Peyer's patch (tissue), 4 donors: ENCODE data around the gene DBF4.
"Not testable (repeated sequence)": the region's sequence is repeated elsewhere in the genome, so short reads cannot be mapped to it uniquely, and the experiment has no call there.

ENCODE experiments used
- CTCF ChIP-seq, 6 experiments: fragments of 450-650 bp in 4 of 6; fragments of 200-600 bp in 2 of 6; sonication (generic) in 1 of 6; IDR thresholded peaks; one replicate each; pipeline ENCODE4 v1.5.1; 2017 to 2019; ENCODE audit warnings: antibody characterized with exemption in 6 of 6, mild to moderate bottlenecking in 3 of 6, moderate library complexity in 1 of 6
- POLR2A ChIP-seq, 2 donors: fragments of 450-650 bp; IDR thresholded peaks; one replicate each; pipeline ENCODE4 v1.5.1; 2017; ENCODE audit warnings: antibody characterized with exemption in 2 of 2, mild to moderate bottlenecking in 2 of 2, moderate library complexity in 2 of 2

GRCh38 chr7:87828383-87828782 is 47.9 kb upstream of the DBF4 start:
- not testable (repeated sequence) for TF ChIP-seq POLR2A, CTCF (IDR thresholded peaks at IDR 0.05)
